HCT116 (cell line): Measurements from ENCODE around the gene FGF22.

Source experiments
- CEBPB ChIP-seq: IDR thresholded peaks from 2 replicates; pipeline ENCODE4 v1.6.1; 2012; ENCODE audit warnings: low read depth
- CTCF ChIP-seq, 3 experiments: fragments of 200-600 bp in 1 of 3; sonication (generic) in 1 of 3; IDR thresholded peaks in 2 of 3; conservative IDR thresholded peaks in 1 of 3; 2 replicates each; pipeline ENCODE4 v1.5.1; 2012 to 2017; ENCODE audit warnings: low read depth in 2 of 3, low read length in 2 of 3, antibody characterized with exemption in 1 of 3, borderline replicate concordance in 1 of 3, control low read depth in 1 of 3, mild to moderate bottlenecking in 1 of 3, mixed read lengths in 1 of 3, mixed run types in 1 of 3, moderate library complexity in 1 of 3; ENCODE audit not compliant: insufficient read depth in 1 of 3
- ELF1 ChIP-seq: IDR thresholded peaks from 2 replicates; pipeline ENCODE4 v1.6.1; 2012; ENCODE audit warnings: low read depth, borderline replicate concordance
- EZH2phosphoT487 ChIP-seq: fragments of 200-600 bp; IDR thresholded peaks from 2 replicates; pipeline ENCODE4 v1.6.1; 2018; ENCODE audit warnings: antibody characterized with exemption, borderline replicate concordance
- FOSL1 ChIP-seq: IDR thresholded peaks from 2 replicates; pipeline ENCODE4 v1.6.1; 2012; ENCODE audit warnings: low read depth
- JUND ChIP-seq: IDR thresholded peaks from 2 replicates; pipeline ENCODE4 v1.6.1; 2012
- POLR2A ChIP-seq: IDR thresholded peaks from 2 replicates; pipeline ENCODE4 v1.7.0; 2011; ENCODE audit warnings: borderline replicate concordance; ENCODE audit not compliant: insufficient read depth, insufficient read length; ENCODE audit errors: extremely low read depth
- POLR2AphosphoS5 ChIP-seq: IDR thresholded peaks from 2 replicates; pipeline ENCODE4 v1.6.1; 2011; ENCODE audit warnings: mild to moderate bottlenecking, low read depth, low read length, moderate library complexity
- REST ChIP-seq: IDR thresholded peaks from 2 replicates; pipeline ENCODE4 v1.6.1; 2012; ENCODE audit warnings: low read depth
- YY1 ChIP-seq: IDR thresholded peaks from 2 replicates; pipeline ENCODE4 v1.6.1; 2011; ENCODE audit warnings: low read length, low read depth, moderate library complexity, mild to moderate bottlenecking; ENCODE audit not compliant: insufficient replicate concordance; ENCODE audit errors: extremely low read depth
- ZBTB33 ChIP-seq: IDR thresholded peaks from 2 replicates; pipeline ENCODE4 v1.6.1; 2011; ENCODE audit warnings: mild to moderate bottlenecking, low read length, moderate library complexity; ENCODE audit not compliant: insufficient replicate concordance; ENCODE audit errors: extremely low read depth

- TF ChIP-seq CTCF (IDR thresholded peaks at IDR 0.05 in 2 of 3, conservative IDR thresholded peaks at IDR 0.05 in 1 of 3; ENCODE audit: borderline replicate concordance in 1 of 3, insufficient read depth in 1 of 3, low read depth in 2 of 3, low read length in 2 of 3) (no peak), EZH2phosphoT487 (no peak), REST (no peak), POLR2A (no peak), JUND (no peak), FOSL1 (no peak), ELF1 (no peak), YY1 (no peak), POLR2AphosphoS5 (no peak), CEBPB (no peak), ZBTB33 (no peak)
These were observed 481 bp downstream of the FGF22 start for GRCh38 chr19:640161-640558.
